ENCODE measurements around the gene GSTA1. TPM values are rescaled to one million over a fixed set of nuclear protein-coding genes. Genes with fewer than 3 reads are reported as not detected.
"Not testable (repeated sequence)": the region's sequence is repeated elsewhere in the genome, so short reads cannot be mapped to it uniquely, and the experiment has no call there.

GSTA1 gene
- under 1 TPM in 1 of 4 donors, not detected in 3; 0.27 TPM for total RNA-seq

DNA sequence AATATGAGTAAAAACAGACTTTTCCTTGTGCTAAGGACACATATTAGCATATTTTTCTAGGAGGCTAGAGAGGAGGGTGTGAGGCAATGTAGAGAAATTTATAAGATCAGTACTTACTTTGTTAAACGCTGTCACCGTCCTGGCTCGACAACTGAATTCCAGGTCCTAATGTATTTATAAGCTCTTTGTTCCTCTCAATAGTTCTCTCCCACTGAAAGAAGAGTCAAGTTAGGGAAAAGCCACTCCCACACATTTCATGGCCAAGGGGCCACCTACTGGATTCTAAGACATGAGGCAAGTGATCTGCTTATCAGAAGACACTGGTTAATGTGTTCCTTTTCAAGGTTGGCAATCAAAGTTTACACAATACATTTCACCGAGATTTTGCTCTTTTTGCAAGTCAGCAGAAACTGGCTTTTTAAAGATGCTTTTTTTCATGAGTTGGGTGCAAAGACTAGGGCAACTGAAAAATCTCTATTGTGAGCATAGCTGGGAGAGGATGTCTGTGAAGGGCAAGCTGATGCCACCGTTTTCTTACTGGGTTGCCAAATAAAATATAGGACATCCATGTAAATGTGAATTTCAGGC is at the start of gene GSTA1:
Gene GSTA1, minus strand, starts transcription at position 149 of the 588 bp plus-strand sequence. CDS start 4,549 bp downstream, outside the sequence.
- ATAC-seq; H3K27ac ChIP-seq; H3K4me1 ChIP-seq; H3K36me3 ChIP-seq; H3K9me3 ChIP-seq; in situ Hi-C loops (cut with MboI; ENCODE audit: low sequenced_read_pairs in 4 of 4); intact Hi-C loops (cut with DNase I; ENCODE audit: low total_unique reads); H3K27me3 ChIP-seq; DNase-seq; H3K4me3 ChIP-seq: not testable (repeated sequence)

DNA sequence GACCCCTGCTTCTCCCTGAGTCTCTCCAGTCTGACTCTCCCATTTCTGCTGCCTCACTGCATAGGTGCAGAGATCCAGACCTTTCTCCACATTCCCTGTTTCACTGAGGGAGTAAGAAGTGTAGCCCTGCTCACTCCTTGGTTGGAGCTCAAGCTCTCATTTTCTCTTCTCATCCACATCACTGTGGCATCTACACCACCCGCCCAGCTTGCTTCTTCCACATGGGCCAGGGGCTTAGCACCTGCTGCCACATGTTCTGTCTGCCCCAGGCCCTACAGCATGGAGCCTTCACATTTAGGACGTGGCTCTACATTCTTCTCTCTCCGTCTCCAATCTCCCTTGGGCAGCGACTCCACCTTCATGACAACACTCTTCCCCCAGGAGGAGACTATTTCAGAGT is 45.5 kb upstream of the GSTA1 start:
- H3K4me3 ChIP-seq: no peak overlapping the region
- in situ Hi-C loops (cut with MboI; ENCODE audit: low sequenced_read_pairs in 4 of 4) (no loop called here), intact Hi-C loops (cut with DNase I; ENCODE audit: low total_unique reads) (no loop called here)
- no peaks in the 10 kb centered on the region for H3K9me3 ChIP-seq
- DNase-seq: no peak
- no peaks in the 10 kb centered on the region for H3K27me3 ChIP-seq
- ATAC-seq: no peak
- H3K4me1 ChIP-seq: no peaks in the 10 kb centered on the region
- H3K27ac ChIP-seq: no peak overlapping the region
- no peak for TF ChIP-seq POLR2A (IDR thresholded peaks at IDR 0.05)
- TF ChIP-seq, protein P1, sequence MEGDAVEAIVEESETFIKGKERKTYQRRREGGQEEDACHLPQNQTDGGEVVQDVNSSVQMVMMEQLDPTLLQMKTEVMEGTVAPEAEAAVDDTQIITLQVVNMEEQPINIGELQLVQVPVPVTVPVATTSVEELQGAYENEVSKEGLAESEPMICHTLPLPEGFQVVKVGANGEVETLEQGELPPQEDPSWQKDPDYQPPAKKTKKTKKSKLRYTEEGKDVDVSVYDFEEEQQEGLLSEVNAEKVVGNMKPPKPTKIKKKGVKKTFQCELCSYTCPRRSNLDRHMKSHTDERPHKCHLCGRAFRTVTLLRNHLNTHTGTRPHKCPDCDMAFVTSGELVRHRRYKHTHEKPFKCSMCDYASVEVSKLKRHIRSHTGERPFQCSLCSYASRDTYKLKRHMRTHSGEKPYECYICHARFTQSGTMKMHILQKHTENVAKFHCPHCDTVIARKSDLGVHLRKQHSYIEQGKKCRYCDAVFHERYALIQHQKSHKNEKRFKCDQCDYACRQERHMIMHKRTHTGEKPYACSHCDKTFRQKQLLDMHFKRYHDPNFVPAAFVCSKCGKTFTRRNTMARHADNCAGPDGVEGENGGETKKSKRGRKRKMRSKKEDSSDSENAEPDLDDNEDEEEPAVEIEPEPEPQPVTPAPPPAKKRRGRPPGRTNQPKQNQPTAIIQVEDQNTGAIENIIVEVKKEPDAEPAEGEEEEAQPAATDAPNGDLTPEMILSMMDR (IDR thresholded peaks at IDR 0.05 in 4 of 5, conservative IDR thresholded peaks at IDR 0.05 in 1 of 5): no peak
- no peaks in the 10 kb centered on the region for H3K36me3 ChIP-seq

GRCh38 chr6:52846002-52846401 is 42.4 kb upstream of the GSTA1 start:
- TF ChIP-seq, protein P1 (IDR thresholded peaks at IDR 0.05 in 4 of 5, conservative IDR thresholded peaks at IDR 0.05 in 1 of 5): no peak
- no peak for TF ChIP-seq POLR2A (IDR thresholded peaks at IDR 0.05)
- Histone ChIP-seq H3K27ac (no peak overlapping the region), H3K4me3 (no peak overlapping the region), H3K4me1 (no peaks in the 10 kb centered on the region), H3K9me3 (no peaks in the 10 kb centered on the region), H3K36me3 (no peaks in the 10 kb centered on the region), H3K27me3 (no peaks in the 10 kb centered on the region)
- ATAC-seq (no peak), DNase-seq (no peak)
- in situ Hi-C loops (cut with MboI; ENCODE audit: low sequenced_read_pairs in 4 of 4): no loop called here
- intact Hi-C loops (cut with DNase I; ENCODE audit: low total_unique reads): no loop called here

- intact Hi-C loops (cut with DNase I; ENCODE audit: low total_unique reads) (no loop called here), in situ Hi-C loops (cut with MboI; ENCODE audit: low sequenced_read_pairs in 4 of 4) (no loop called here)
- Histone ChIP-seq H3K27me3 (no peaks in the 10 kb centered on the region), H3K4me1 (no peaks in the 10 kb centered on the region), H3K36me3 (no peaks in the 10 kb centered on the region), H3K4me3 (no peak overlapping the region), H3K9me3 (no peaks in the 10 kb centered on the region), H3K27ac (no peak overlapping the region)
- TF ChIP-seq, protein P1 (IDR thresholded peaks at IDR 0.05 in 4 of 5, conservative IDR thresholded peaks at IDR 0.05 in 1 of 5): no peak
- no peak for TF ChIP-seq POLR2A (IDR thresholded peaks at IDR 0.05)
- DNase-seq: no peak
- no peak for ATAC-seq
Measured at GRCh38 chr6:52843605-52844004, 40.0 kb upstream of the GSTA1 start.

- H3K4me1 ChIP-seq: no peaks in the 10 kb centered on the region
- intact Hi-C loops (cut with DNase I; ENCODE audit: low total_unique reads) (no loop called here), in situ Hi-C loops (cut with MboI; ENCODE audit: low sequenced_read_pairs in 4 of 4) (no loop called here)
- H3K9me3 ChIP-seq: no peaks in the 10 kb centered on the region
- H3K27me3 ChIP-seq: no peaks in the 10 kb centered on the region
- H3K36me3 ChIP-seq: no peaks in the 10 kb centered on the region
- no peak for TF ChIP-seq POLR2A (IDR thresholded peaks at IDR 0.05)
- H3K4me3 ChIP-seq: no peak within 1 kb of the TSS
- ATAC-seq: no peak
- no peak within 1 kb of the TSS for H3K27ac ChIP-seq
- DNase-seq: no peak
Measured at GRCh38 chr6:52840763-52841585, 37.4 kb upstream of the GSTA1 start, which contains the start of gene GSTA5. TSS of gene GSTA5 (minus strand) at chr6:52840813.
